ENCODE data around the gene NRL. TPM values are rescaled to one million over a fixed set of nuclear protein-coding genes. Genes with fewer than 3 reads are reported as not detected.

NRL gene
- total and polyA plus RNA-seq, 2 donors (not counting 1 experiment from before 2014, with no cell fraction given), result 0.45 to 0.99 TPM

GRCh38 chr14:24074625-24075484 lies 39.9 kb downstream of the NRL start:
- Histone ChIP-seq H2AFZ (ENCODE audit: low read length) (no peak overlapping the region), H3K4me3 (replicated peaks in 1 of 4; ENCODE audit: control extremely low read depth in 1 of 4, insufficient read depth in 1 of 4, low read depth in 3 of 4, low read length in 4 of 4) (no peak overlapping the region), H3K79me2 (ENCODE audit: control insufficient read depth, insufficient read depth, low read length) (no peaks in the 10 kb centered on the region), H3K4me1 (ENCODE audit: control insufficient read depth, extremely low read depth, insufficient read depth, low read length) (no peaks in the 10 kb centered on the region), H3K27me3 (ENCODE audit: control insufficient read depth, insufficient read depth, low read length) (peaks cover 13% of the 10 kb centered on the region), H4K20me1 (ENCODE audit: control insufficient read depth, extremely low read depth, insufficient read depth, low read length) (no peaks in the 10 kb centered on the region), H3K4me2 (ENCODE audit: extremely low read depth, insufficient read depth, low read length) (no peak overlapping the region), H3K9me3 (ENCODE audit: control insufficient read depth, insufficient read depth, low read depth, low read length) (no peaks in the 10 kb centered on the region), H3K36me3 (ENCODE audit: control insufficient read depth, insufficient read depth, low read length) (no peaks in the 10 kb centered on the region), H3K27ac (ENCODE audit: insufficient read depth, low read length) (no peak overlapping the region), H3K9ac (ENCODE audit: insufficient read depth, low read length) (no peak overlapping the region)
- no peak for DNase-seq (ENCODE audit: low read depth in 2 of 2)
- TF ChIP-seq EZH2 (IDR thresholded peaks at IDR 0.05; ENCODE audit: low read length, missing control alignments), result no peak
- TF ChIP-seq CTCF (conservative IDR thresholded peaks at IDR 0.05 in 1 of 2, IDR thresholded peaks at IDR 0.05 in 1 of 2; ENCODE audit: low read depth in 1 of 2, low read length in 2 of 2), result no peak

DNA sequence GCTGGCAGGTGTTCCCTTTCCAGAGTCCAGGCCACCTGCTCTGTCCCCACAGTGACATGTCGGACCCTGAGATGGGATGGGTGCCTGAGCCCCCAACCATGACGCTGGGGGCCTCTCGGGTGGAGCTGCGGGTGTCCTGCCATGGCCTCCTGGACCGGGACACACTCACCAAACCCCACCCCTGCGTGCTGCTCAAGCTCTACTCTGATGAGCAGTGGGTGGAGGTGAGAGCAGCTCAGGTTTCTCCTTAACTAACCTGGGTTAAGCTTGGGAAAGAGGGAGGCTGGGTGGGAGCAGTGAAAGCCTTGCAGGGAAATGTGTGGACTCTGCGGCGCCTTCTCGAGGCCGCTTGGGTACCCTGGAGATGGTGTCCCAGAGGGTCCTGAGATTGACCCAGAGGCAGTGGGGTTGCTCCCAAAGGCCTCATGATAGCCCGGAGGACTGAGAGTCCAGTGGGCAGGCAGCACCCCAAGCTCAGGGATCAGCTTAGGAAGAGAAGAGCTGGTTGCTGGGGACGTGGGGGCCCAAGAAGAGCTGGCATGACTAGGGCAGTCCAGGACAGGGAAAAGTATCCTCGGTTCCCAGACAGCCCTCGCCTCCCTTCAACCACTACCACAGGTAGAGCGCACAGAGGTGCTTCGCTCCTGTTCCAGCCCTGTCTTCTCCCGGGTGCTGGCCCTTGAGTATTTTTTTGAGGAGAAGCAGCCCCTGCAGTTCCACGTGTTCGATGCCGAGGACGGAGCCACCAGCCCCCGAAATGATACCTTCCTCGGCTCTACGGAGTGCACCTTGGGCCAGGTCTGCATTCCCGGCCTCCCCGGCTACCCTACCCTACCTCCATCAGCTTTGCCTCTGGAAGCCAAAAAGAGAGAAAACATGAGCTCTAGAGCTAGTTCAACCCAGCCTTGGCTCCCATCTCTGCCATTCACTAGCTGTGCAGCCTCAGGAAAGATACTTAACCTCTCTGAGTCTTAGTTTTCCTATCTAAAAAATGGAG lies 41.6 kb downstream of the NRL start:
- H4K20me1 ChIP-seq (ENCODE audit: control insufficient read depth, extremely low read depth, insufficient read depth, low read length), result no peaks in the 10 kb centered on the region
- no peaks in the 10 kb centered on the region for H3K4me1 ChIP-seq (ENCODE audit: control insufficient read depth, extremely low read depth, insufficient read depth, low read length)
- H3K79me2 ChIP-seq (ENCODE audit: control insufficient read depth, insufficient read depth, low read length), result no peaks in the 10 kb centered on the region
- TF ChIP-seq CTCF (conservative IDR thresholded peaks at IDR 0.05 in 1 of 2, IDR thresholded peaks at IDR 0.05 in 1 of 2; ENCODE audit: low read depth in 1 of 2, low read length in 2 of 2) (no peak), EZH2 (IDR thresholded peaks at IDR 0.05; ENCODE audit: low read length, missing control alignments) (no peak)
- DNase-seq (ENCODE audit: low read depth in 2 of 2), result no peak
- H3K27me3 ChIP-seq (ENCODE audit: control insufficient read depth, insufficient read depth, low read length), result peaks cover 12% of the 10 kb centered on the region
- no peak overlapping the region for H3K4me2 ChIP-seq (ENCODE audit: extremely low read depth, insufficient read depth, low read length)
- no peaks in the 10 kb centered on the region for H3K36me3 ChIP-seq (ENCODE audit: control insufficient read depth, insufficient read depth, low read length)
- no peak overlapping the region for H3K9ac ChIP-seq (ENCODE audit: insufficient read depth, low read length)
- H3K27ac ChIP-seq (ENCODE audit: insufficient read depth, low read length), result no peak overlapping the region
- no peak overlapping the region for H2AFZ ChIP-seq (ENCODE audit: low read length)
- H3K9me3 ChIP-seq (ENCODE audit: control insufficient read depth, insufficient read depth, low read depth, low read length), result no peaks in the 10 kb centered on the region
- H3K4me3 ChIP-seq (replicated peaks in 1 of 4; ENCODE audit: control extremely low read depth in 1 of 4, insufficient read depth in 1 of 4, low read depth in 3 of 4, low read length in 4 of 4), result no peak overlapping the region

DNA sequence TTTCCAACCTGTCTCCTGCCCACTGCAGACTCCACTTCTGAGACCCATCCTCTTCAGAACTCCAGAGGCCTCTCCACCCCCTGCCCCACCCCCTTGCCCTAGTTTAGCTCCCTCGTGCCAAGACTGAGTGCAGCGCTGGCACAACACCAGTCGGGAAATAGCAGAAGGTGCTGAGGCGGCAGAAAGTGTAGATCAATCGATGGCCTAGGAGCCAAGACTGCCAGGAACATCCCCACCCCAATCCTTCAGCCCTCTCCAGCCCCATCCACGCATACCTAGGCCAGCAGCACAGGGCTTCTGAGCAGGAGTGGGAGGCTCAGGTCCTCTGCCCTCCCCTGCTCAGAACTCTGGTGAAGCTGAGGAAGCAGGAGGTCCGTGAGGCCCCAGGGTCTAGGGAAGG lies 42.3 kb downstream of the NRL start:
- no peaks in the 10 kb centered on the region for H3K4me1 ChIP-seq (ENCODE audit: control insufficient read depth, extremely low read depth, insufficient read depth, low read length)
- no peak overlapping the region for H3K4me3 ChIP-seq (replicated peaks in 1 of 4; ENCODE audit: control extremely low read depth in 1 of 4, insufficient read depth in 1 of 4, low read depth in 3 of 4, low read length in 4 of 4)
- H3K79me2 ChIP-seq (ENCODE audit: control insufficient read depth, insufficient read depth, low read length), result no peaks in the 10 kb centered on the region
- no peak overlapping the region for H3K4me2 ChIP-seq (ENCODE audit: extremely low read depth, insufficient read depth, low read length)
- no peak overlapping the region for H2AFZ ChIP-seq (ENCODE audit: low read length)
- no peak overlapping the region for H3K9ac ChIP-seq (ENCODE audit: insufficient read depth, low read length)
- H3K36me3 ChIP-seq (ENCODE audit: control insufficient read depth, insufficient read depth, low read length), result no peaks in the 10 kb centered on the region
- no peak for DNase-seq (ENCODE audit: low read depth in 2 of 2)
- TF ChIP-seq EZH2 (IDR thresholded peaks at IDR 0.05; ENCODE audit: low read length, missing control alignments), result no peak
- TF ChIP-seq CTCF (conservative IDR thresholded peaks at IDR 0.05 in 1 of 2, IDR thresholded peaks at IDR 0.05 in 1 of 2; ENCODE audit: low read depth in 1 of 2, low read length in 2 of 2), result no peak
- peaks cover 12% of the 10 kb centered on the region for H3K27me3 ChIP-seq (ENCODE audit: control insufficient read depth, insufficient read depth, low read length)
- H4K20me1 ChIP-seq (ENCODE audit: control insufficient read depth, extremely low read depth, insufficient read depth, low read length), result no peaks in the 10 kb centered on the region
- no peak overlapping the region for H3K27ac ChIP-seq (ENCODE audit: insufficient read depth, low read length)
- H3K9me3 ChIP-seq (ENCODE audit: control insufficient read depth, insufficient read depth, low read depth, low read length), result no peaks in the 10 kb centered on the region

Measured in fibroblast of lung (primary cell).